NCI-H748 treated with DMSO at 0.1 percent for 48 hours (cell line): ENCODE data around the gene DIRAS2.
"Not testable (repeated sequence)": the region's sequence is repeated elsewhere in the genome, so short reads cannot be mapped to it uniquely, and the experiment has no call there.

Experiments
- DNase-seq: peaks from one replicate; lab custom pipeline; 2025; lab: John Stamatoyannopoulos, UW

Gene DIRAS2

GRCh38 chr9:90642570-90643539, at the start of gene DIRAS2:
Gene DIRAS2, minus strand, starts transcription at chr9:90642824. Its CDS starts 28,997 bp downstream, at chr9:90613827.
- DNase-seq: peak; percentile 97

GRCh38 chr9:90684736-90685135, 42.1 kb upstream of the DIRAS2 start:
- no peak for DNase-seq

- no peak for DNase-seq
Observed at GRCh38 chr9:90684106-90684505, 41.5 kb upstream of the DIRAS2 start.

- no peak for DNase-seq
Observed at GRCh38 chr9:90680534-90680933, 37.9 kb upstream of the DIRAS2 start.

GRCh38 chr9:90665072-90665471, 22.4 kb upstream of the DIRAS2 start:
- no peak for DNase-seq

- no peak for DNase-seq
Observed at GRCh38 chr9:90659650-90660364, 17.2 kb upstream of the DIRAS2 start.

GRCh38 chr9:90658783-90659182, 16.2 kb upstream of the DIRAS2 start:
- DNase-seq: no peak

- DNase-seq: no peak
Observed at GRCh38 chr9:90658181-90658580, 15.6 kb upstream of the DIRAS2 start.

- DNase-seq: not testable (repeated sequence)
Observed at GRCh38 chr9:90656876-90657275, 14.3 kb upstream of the DIRAS2 start.

GRCh38 chr9:90651246-90651645, 8.6 kb upstream of the DIRAS2 start:
- no peak for DNase-seq

GRCh38 chr9:90647843-90648242, 5.2 kb upstream of the DIRAS2 start:
- no peak for DNase-seq

GRCh38 chr9:90645721-90646120, 3.1 kb upstream of the DIRAS2 start:
- DNase-seq: peak; percentile 16

GRCh38 chr9:90641884-90642487, 638 bp downstream of the DIRAS2 start:
- peak; percentile 66 for DNase-seq

- DNase-seq: no peak
Observed at GRCh38 chr9:90641086-90641485, 1.5 kb downstream of the DIRAS2 start.

- peak; percentile 22 for DNase-seq
Observed at GRCh38 chr9:90640361-90640760, 2.3 kb downstream of the DIRAS2 start.

- no peak for DNase-seq
Observed at GRCh38 chr9:90637626-90638025, 5.0 kb downstream of the DIRAS2 start.

GRCh38 chr9:90632647-90633207, 9.9 kb downstream of the DIRAS2 start:
- DNase-seq: no peak

GRCh38 chr9:90631964-90632363, 10.7 kb downstream of the DIRAS2 start:
- DNase-seq: no peak

- no peak for DNase-seq
Observed at GRCh38 chr9:90629991-90630390, 12.6 kb downstream of the DIRAS2 start.

GRCh38 chr9:90629354-90629753, 13.3 kb downstream of the DIRAS2 start:
- DNase-seq: no peak

- DNase-seq: no peak
Observed at GRCh38 chr9:90616806-90617205, 25.8 kb downstream of the DIRAS2 start.

- no peak for DNase-seq
Observed at GRCh38 chr9:90613502-90613901, 29.1 kb downstream of the DIRAS2 start.
